Erythroblast (primary cell): ENCODE data around the gene EBLN1.

Experiments used
- GATA1 ChIP-seq: IDR thresholded peaks from 2 replicates; pipeline ENCODE4 v1.6.1; 2011; ENCODE audit warnings: low read depth, mild to moderate bottlenecking, control low read depth, low read length, moderate library complexity
- POLR2A ChIP-seq: IDR thresholded peaks from 2 replicates; pipeline ENCODE4 v1.6.1; 2011; ENCODE audit warnings: mild to moderate bottlenecking, low read length

DNA sequence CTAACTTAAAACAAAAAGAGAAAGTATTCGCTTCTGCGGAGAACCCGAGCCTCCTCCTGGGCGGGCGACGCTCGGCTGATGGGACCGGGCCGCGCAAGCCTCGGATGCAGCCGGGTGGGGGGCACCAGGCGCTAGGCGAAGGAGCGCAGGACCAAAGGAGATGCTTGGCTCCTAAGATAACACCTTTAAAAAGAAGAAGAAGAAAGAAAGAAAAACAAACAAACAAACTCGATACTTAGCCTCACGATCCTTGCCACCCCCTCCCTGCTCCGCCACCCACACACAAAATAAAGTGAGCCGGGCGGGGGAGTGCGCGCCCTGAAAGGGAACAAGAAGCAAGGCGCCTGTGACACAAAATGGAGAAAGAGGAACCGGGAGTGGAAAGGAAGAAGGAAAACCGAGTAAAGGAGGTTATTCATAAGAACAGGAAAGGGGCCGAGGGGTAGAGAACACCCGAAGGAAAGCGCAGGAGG, 34.0 kb upstream of the EBLN1 start:
- TF ChIP-seq POLR2A (peak; percentile 72), GATA1 (no peak)
